Suprapubic skin (tissue), 4 donors: ENCODE results near the gene FBXL19. TPM values are rescaled to one million over a fixed set of nuclear protein-coding genes. Genes with fewer than 3 reads are reported as not detected.

ENCODE experiments used
- DNase-seq, 2 donors: peaks; one replicate each; pipeline ENCODE4 v3.0.0-alpha.2; 2019; ENCODE audit warnings: low spot score in 2 of 2
- H3K27ac ChIP-seq: fragments of 200-600 bp; sonication (generic); one replicate; pipeline ENCODE4 v1.5.1; 2019
- H3K27me3 ChIP-seq: fragments of 200-600 bp; sonication (generic); one replicate; pipeline ENCODE4 v1.5.1; 2019
- H3K36me3 ChIP-seq: fragments of 200-600 bp; sonication (generic); one replicate; pipeline ENCODE4 v1.5.1; 2019
- H3K4me1 ChIP-seq: fragments of 200-600 bp; sonication (generic); one replicate; pipeline ENCODE4 v1.5.1; 2019
- H3K4me3 ChIP-seq: fragments of 200-600 bp; sonication (generic); one replicate; pipeline ENCODE4 v1.5.1; 2019; ENCODE audit warnings: mild to moderate bottlenecking
- H3K9me3 ChIP-seq: fragments of 200-600 bp; sonication (generic); one replicate; pipeline ENCODE4 v1.5.1; 2019
- CTCF ChIP-seq, 2 donors: fragments of 200-600 bp in 1 of 2; fragments of 450-650 bp in 1 of 2; sonication (generic) in 1 of 2; IDR thresholded peaks; one replicate each; pipeline ENCODE4 v1.5.1; 2016 to 2019; ENCODE audit warnings: antibody characterized with exemption in 2 of 2, mild to moderate bottlenecking in 1 of 2, moderate library complexity in 1 of 2
- EP300 ChIP-seq: sonication (generic); formaldehyde crosslinking; IDR thresholded peaks from one replicate; pipeline ENCODE4 v1.6.1; 2017; ENCODE audit warnings: antibody characterized with exemption
- POLR2A ChIP-seq, 2 donors: fragments of 450-650 bp; IDR thresholded peaks; one replicate each; pipeline ENCODE4 v1.6.1; 2017; ENCODE audit warnings: antibody characterized with exemption in 2 of 2, mild to moderate bottlenecking in 2 of 2, moderate library complexity in 2 of 2
- POLR2AphosphoS5 ChIP-seq, 3 donors: sonication (generic); formaldehyde crosslinking; IDR thresholded peaks; one replicate each; pipeline ENCODE4 v1.6.1; 2017; ENCODE audit warnings: antibody characterized with exemption in 3 of 3
- WGBS: methylation state at CpG from one replicate; pipeline ENCODE4 v1.1.5; 2018; 5-methylcytosine and 5-hydroxymethylcytosine counted together
- total RNA-seq, 4 donors: library from RNA; depleted of rRNA; stranded (reverse); fragments of >200 nt; gene quantifications; one replicate each; pipeline ENCODE4 v1.1.0, GENCODE V29; 2016

Gene FBXL19
- total RNA-seq, 4 donors from 2014 or later, result 21.7 to 28.7 (median 24.5) TPM

GRCh38 chr16:30947541-30947858, 24.1 kb downstream of the FBXL19 start:
- DNase-seq, result no peak
- no peak for TF ChIP-seq POLR2AphosphoS5 (IDR thresholded peaks at IDR 0.05)
- no peak for TF ChIP-seq CTCF (IDR thresholded peaks at IDR 0.05)
- TF ChIP-seq POLR2A (IDR thresholded peaks at IDR 0.05), result no peak
- TF ChIP-seq EP300, result no peak
- no peaks in the 10 kb centered on the region for H3K27me3 ChIP-seq
- peaks cover 24% of the 10 kb centered on the region for H3K36me3 ChIP-seq
- peak overlapping the region; percentile 93 for H3K4me3 ChIP-seq
- WGBS, result 68% methylated on average over 3 of the region's 3 CpGs
- H3K4me1 ChIP-seq, result peaks cover 42% of the 10 kb centered on the region
- H3K27ac ChIP-seq, result peak overlapping the region; percentile 93
- no peaks in the 10 kb centered on the region for H3K9me3 ChIP-seq

- peak overlapping the region; percentile 93 for H3K27ac ChIP-seq
- 43% methylated on average over 27 of the region's 44 CpGs for WGBS
- H3K4me3 ChIP-seq, result peak overlapping the region; percentile 93
- no peaks in the 10 kb centered on the region for H3K27me3 ChIP-seq
- TF ChIP-seq EP300, result no peak
- no peak for TF ChIP-seq CTCF (IDR thresholded peaks at IDR 0.05)
- no peak for TF ChIP-seq POLR2A (IDR thresholded peaks at IDR 0.05)
- no peak for TF ChIP-seq POLR2AphosphoS5 (IDR thresholded peaks at IDR 0.05)
- H3K4me1 ChIP-seq, result peaks cover 42% of the 10 kb centered on the region
- peaks cover 20% of the 10 kb centered on the region for H3K36me3 ChIP-seq
- DNase-seq, result peak in 1 of 2 donors; percentile 94
- H3K9me3 ChIP-seq, result no peaks in the 10 kb centered on the region
Observed at GRCh38 chr16:30947859-30948666, 24.7 kb downstream of the FBXL19 start.

GRCh38 chr16:30948667-30949649, 25.6 kb downstream of the FBXL19 start, which contains the start of gene ORAI3:
Gene ORAI3, plus strand, starts transcription at chr16:30949068. Its CDS starts 222 bp downstream, at chr16:30949290.
- H3K27ac ChIP-seq, result peak within 1 kb of the TSS; percentile 93
- peaks cover 16% of the 10 kb centered on the region for H3K36me3 ChIP-seq
- peak within 1 kb of the TSS; percentile 93 for H3K4me3 ChIP-seq
- WGBS, result 0% methylated on average over 10 of the region's 70 CpGs
- no peaks in the 10 kb centered on the region for H3K9me3 ChIP-seq
- TF ChIP-seq POLR2AphosphoS5 (IDR thresholded peaks at IDR 0.05), result peak in 1 of 3 donors; percentile 19
- TF ChIP-seq POLR2A (IDR thresholded peaks at IDR 0.05), result peak in 1 of 2 donors; percentile 44
- TF ChIP-seq CTCF (IDR thresholded peaks at IDR 0.05), result no peak
- TF ChIP-seq EP300, result no peak
- no peaks in the 10 kb centered on the region for H3K27me3 ChIP-seq
- peaks cover 50% of the 10 kb centered on the region for H3K4me1 ChIP-seq
- peak in 1 of 2 donors; percentile 86 for DNase-seq

GRCh38 chr16:30949650-30950515, 26.5 kb downstream of the FBXL19 start:
- Histone ChIP-seq H3K9me3 (no peaks in the 10 kb centered on the region), H3K4me3 (peak overlapping the region; percentile 93), H3K27ac (peak overlapping the region; percentile 93), H3K36me3 (peaks cover 10% of the 10 kb centered on the region), H3K4me1 (peaks cover 52% of the 10 kb centered on the region), H3K27me3 (no peaks in the 10 kb centered on the region)
- 3% methylated on average over 21 of the region's 21 CpGs for WGBS
- peak; percentile 93 to 94 for DNase-seq
- peak in 1 of 3 donors; percentile 81 for TF ChIP-seq POLR2AphosphoS5 (IDR thresholded peaks at IDR 0.05)
- peak in 1 of 2 donors; percentile 15 for TF ChIP-seq POLR2A (IDR thresholded peaks at IDR 0.05)
- TF ChIP-seq EP300, result no peak
- TF ChIP-seq CTCF (IDR thresholded peaks at IDR 0.05), result peak in 1 of 2 donors; percentile 22
